Measurements from ENCODE around the gene LARGE1. TPM values are rescaled to one million over a fixed set of nuclear protein-coding genes. Genes with fewer than 3 reads are reported as not detected.

The LARGE1 gene
- total RNA-seq, 1 experiment from 2014 or later: 1.3 TPM

- ATAC-seq: no peak
These were observed 99.0 kb downstream of the LARGE1 start for GRCh38 chr22:33821290-33821689.

GRCh38 chr22:33819743-33820142 lies 100.5 kb downstream of the LARGE1 start:
- Histone ChIP-seq H3K9me3 (ENCODE audit: low read length) (no peaks in the 10 kb centered on the region), H2AFZ (ENCODE audit: low read length) (no peak overlapping the region), H3K79me2 (ENCODE audit: low read length) (no peaks in the 10 kb centered on the region), H3K27me3 (ENCODE audit: low read length) (no peaks in the 10 kb centered on the region), H3K4me2 (ENCODE audit: low read length) (no peak overlapping the region), H3F3A (ENCODE audit: low read length, unreplicated experiment) (no peaks in the 10 kb centered on the region), H3K9ac (ENCODE audit: low read length) (no peak overlapping the region), H3K36me3 (ENCODE audit: low read depth, low read length) (no peaks in the 10 kb centered on the region), H4K20me1 (ENCODE audit: low read length) (no peaks in the 10 kb centered on the region), H3K9me2 (replicated peaks; ENCODE audit: low read length) (no peaks in the 10 kb centered on the region), H3K4me1 (ENCODE audit: insufficient read depth, low read length) (no peaks in the 10 kb centered on the region), H3K27ac (ENCODE audit: low read length) (no peak overlapping the region), H3K4me3 (ENCODE audit: low read length) (no peak overlapping the region)
- TF ChIP-seq EZH2phosphoT487 (IDR thresholded peaks at IDR 0.05; ENCODE audit: borderline replicate concordance, low read length) (no peak), CTCF (conservative IDR thresholded peaks at IDR 0.05; ENCODE audit: low read depth, low read length) (no peak), EZH2 (IDR thresholded peaks at IDR 0.05; ENCODE audit: low read length, unreplicated experiment) (no peak)
- ATAC-seq (no peak), DNase-seq (no peak)
- intact Hi-C loops (cut with micrococcal nuclease): no loop called here
- POLR2A ChIA-PET (ENCODE audit: unreplicated experiment): no interaction called here
- no TSS peak for BruUV-seq (replicated peaks)
- CTCF ChIA-PET: no interaction called here

More at GRCh38 chr22:33821290-33821689, 99.0 kb downstream of the LARGE1 start:
- H3K27me3 ChIP-seq (ENCODE audit: low read length): no peaks in the 10 kb centered on the region
- intact Hi-C loops (cut with micrococcal nuclease): no loop called here
- no peak for DNase-seq
- no peaks in the 10 kb centered on the region for H3F3A ChIP-seq (ENCODE audit: low read length, unreplicated experiment)
- H3K9ac ChIP-seq (ENCODE audit: low read length): no peak overlapping the region
- POLR2A ChIA-PET (ENCODE audit: unreplicated experiment): no interaction called here
- CTCF ChIA-PET: no interaction called here
- H4K20me1 ChIP-seq (ENCODE audit: low read length): no peaks in the 10 kb centered on the region
- no peaks in the 10 kb centered on the region for H3K9me2 ChIP-seq (replicated peaks; ENCODE audit: low read length)
- no peaks in the 10 kb centered on the region for H3K9me3 ChIP-seq (ENCODE audit: low read length)
- no peak overlapping the region for H2AFZ ChIP-seq (ENCODE audit: low read length)
- no peak overlapping the region for H3K27ac ChIP-seq (ENCODE audit: low read length)
- H3K4me3 ChIP-seq (ENCODE audit: low read length): no peak overlapping the region
- TF ChIP-seq EZH2phosphoT487 (IDR thresholded peaks at IDR 0.05; ENCODE audit: borderline replicate concordance, low read length) (no peak), EZH2 (IDR thresholded peaks at IDR 0.05; ENCODE audit: low read length, unreplicated experiment) (no peak), CTCF (conservative IDR thresholded peaks at IDR 0.05; ENCODE audit: low read depth, low read length) (no peak)
- H3K4me2 ChIP-seq (ENCODE audit: low read length): no peak overlapping the region
- H3K4me1 ChIP-seq (ENCODE audit: insufficient read depth, low read length): no peaks in the 10 kb centered on the region
- H3K36me3 ChIP-seq (ENCODE audit: low read depth, low read length): no peaks in the 10 kb centered on the region
- no peaks in the 10 kb centered on the region for H3K79me2 ChIP-seq (ENCODE audit: low read length)
- BruUV-seq (replicated peaks): no TSS peak

GRCh38 chr22:33817512-33818127 lies 102.7 kb downstream of the LARGE1 start:
- no peak overlapping the region for H3K4me3 ChIP-seq (ENCODE audit: low read length)
- no peak overlapping the region for H3K4me2 ChIP-seq (ENCODE audit: low read length)
- no peaks in the 10 kb centered on the region for H4K20me1 ChIP-seq (ENCODE audit: low read length)
- H3F3A ChIP-seq (ENCODE audit: low read length, unreplicated experiment): no peaks in the 10 kb centered on the region
- ChIA-PET CTCF (no interaction called here), POLR2A (ENCODE audit: unreplicated experiment) (no interaction called here)
- no peaks in the 10 kb centered on the region for H3K79me2 ChIP-seq (ENCODE audit: low read length)
- H3K4me1 ChIP-seq (ENCODE audit: insufficient read depth, low read length): no peaks in the 10 kb centered on the region
- H3K27ac ChIP-seq (ENCODE audit: low read length): no peak overlapping the region
- TF ChIP-seq CTCF (conservative IDR thresholded peaks at IDR 0.05; ENCODE audit: low read depth, low read length) (no peak), EZH2phosphoT487 (IDR thresholded peaks at IDR 0.05; ENCODE audit: borderline replicate concordance, low read length) (no peak)
- no peaks in the 10 kb centered on the region for H3K9me2 ChIP-seq (replicated peaks; ENCODE audit: low read length)
- no peaks in the 10 kb centered on the region for H3K36me3 ChIP-seq (ENCODE audit: low read depth, low read length)
- intact Hi-C loops (cut with micrococcal nuclease): no loop called here
- no peaks in the 10 kb centered on the region for H3K9me3 ChIP-seq (ENCODE audit: low read length)
- no peak for ATAC-seq
- H2AFZ ChIP-seq (ENCODE audit: low read length): no peak overlapping the region
- H3K9ac ChIP-seq (ENCODE audit: low read length): no peak overlapping the region
- H3K27me3 ChIP-seq (ENCODE audit: low read length): no peaks in the 10 kb centered on the region
- DNase-seq: no peak
- no TSS peak for BruUV-seq (replicated peaks)
